ENCODE results near the gene OR2V1.
A peak's percentile ranks its signal among the peaks of the same experiment; 100 is the strongest.
"Not testable (repeated sequence)": the region's sequence is repeated elsewhere in the genome, so short reads cannot be mapped to it uniquely, and the experiment has no call there.

OR2V1 gene

GRCh38 chr5:181127456-181127855, 3.5 kb downstream of the OR2V1 start:
- DNase-seq: no peak

- DNase-seq: no peak
Measured at GRCh38 chr5:181126841-181127240, 4.1 kb downstream of the OR2V1 start.

GRCh38 chr5:181124526-181124925, 6.4 kb downstream of the OR2V1 start:
- DNase-seq: no peak

GRCh38 chr5:181121675-181122561, 9.1 kb downstream of the OR2V1 start:
- no peak for DNase-seq

GRCh38 chr5:181120761-181121160, 10.2 kb downstream of the OR2V1 start:
- no peak for DNase-seq

GRCh38 chr5:181120306-181120705, 10.7 kb downstream of the OR2V1 start:
- DNase-seq: no peak

GRCh38 chr5:181119105-181119504, 11.9 kb downstream of the OR2V1 start:
- DNase-seq: no peak

- DNase-seq: no peak
Measured at GRCh38 chr5:181118369-181118768, 12.6 kb downstream of the OR2V1 start.

GRCh38 chr5:181114844-181115778, 15.9 kb downstream of the OR2V1 start:
- no peak for DNase-seq

GRCh38 chr5:181114284-181114843, 16.6 kb downstream of the OR2V1 start:
- DNase-seq: no peak

- not testable (repeated sequence) for DNase-seq
Measured at GRCh38 chr5:181113572-181113971, 17.4 kb downstream of the OR2V1 start.

- no peak for DNase-seq
Measured at GRCh38 chr5:181112476-181112875, 18.5 kb downstream of the OR2V1 start.

- DNase-seq: no peak
Measured at GRCh38 chr5:181111010-181111409, 20.0 kb downstream of the OR2V1 start.

- DNase-seq: no peak
Measured at GRCh38 chr5:181109489-181110013, 21.4 kb downstream of the OR2V1 start.

GRCh38 chr5:181108578-181109165, 22.3 kb downstream of the OR2V1 start:
- no peak for DNase-seq

- no peak for DNase-seq
Measured at GRCh38 chr5:181107699-181108098, 23.3 kb downstream of the OR2V1 start.

GRCh38 chr5:181105391-181106025, 25.5 kb downstream of the OR2V1 start:
- DNase-seq: peak; percentile 47

- DNase-seq: not testable (repeated sequence)
Measured at GRCh38 chr5:181104606-181105390, 26.2 kb downstream of the OR2V1 start.

GRCh38 chr5:181104259-181104568, 26.8 kb downstream of the OR2V1 start:
- not testable (repeated sequence) for DNase-seq

- not testable (repeated sequence) for DNase-seq
Measured at GRCh38 chr5:181101930-181102674, 28.9 kb downstream of the OR2V1 start.
